ENCODE data around the gene GSN. TPM values are rescaled to one million over a fixed set of nuclear protein-coding genes. Genes with fewer than 3 reads are reported as not detected.

GSN gene
- total and polyA plus RNA-seq, 9 of the 15 experiments (the other 6 are each of a cell fraction or from before 2014, with no cell fraction given): 0.39 to 16.6 (median 8.2) TPM

GRCh38 chr9:121380846-121381245 lies 112.9 kb downstream of the GSN start:
- Histone ChIP-seq H3K9me1 (ENCODE audit: control insufficient read depth, insufficient read depth, low read length) (no peaks in the 10 kb centered on the region), H3K27ac (ENCODE audit: extremely low read depth, low read depth, low read length) (no peak overlapping the region), H4K20me1 (replicated peaks; ENCODE audit: control insufficient read depth, insufficient read depth, low read length) (no peaks in the 10 kb centered on the region), H3K36me3 (ENCODE audit: control insufficient read depth, insufficient read depth, low read length) (peaks cover 14% of the 10 kb centered on the region), H3K9me3 (replicated peaks; ENCODE audit: control insufficient read depth, insufficient read depth, low read depth, low read length) (0 out of 2 replicates have a peak, but pooled peaks cover under 1% of the 10 kb centered on the region), H3K27me3 (ENCODE audit: control insufficient read depth in 2 of 2, insufficient read depth in 2 of 2, low read length in 2 of 2) (no peaks in the 10 kb centered on the region), H3K4me2 (ENCODE audit: insufficient read depth, low read length) (no peak overlapping the region), H3K9ac (ENCODE audit: insufficient read depth in 1 of 2, low read depth in 2 of 2, low read length in 2 of 2) (no peak overlapping the region), H3K4me3 (no peak overlapping the region), H3K79me2 (ENCODE audit: control insufficient read depth, insufficient read depth, low read length) (no peaks in the 10 kb centered on the region), H3K4me1 (replicated peaks in 1 of 2; ENCODE audit: control insufficient read depth in 2 of 2, insufficient read depth in 2 of 2, low read length in 2 of 2) (no peaks in the 10 kb centered on the region), H2AFZ (ENCODE audit: low read depth, low read length) (no peak overlapping the region)
- in situ Hi-C loops (cut with MboI) (no loop called here), intact Hi-C loops (cut with micrococcal nuclease) (no loop called here)
- FAIRE-seq (no peak), ATAC-seq (no peak), DNase-seq (ENCODE audit: extremely low read depth in 1 of 4, low spot score in 3 of 4) (no peak)
- CTCF ChIA-PET (ENCODE audit: low intra/inter-chr PET ratio): interaction anchor here (1.1 kb wide), 1 partner anchor 19 kb away, joined by 3 read pairs; no protein-coding TSS in a partner anchor
- BruUV-seq (replicated peaks): no TSS peak
- POLR2A ChIA-PET: interaction anchor here (2.9 kb wide), 1 partner anchor 9 kb away, joined by 20 read pairs; no protein-coding TSS in a partner anchor
- TF ChIP-seq SRSF3 (IDR thresholded peaks at IDR 0.05; ENCODE audit: insufficient read depth, low read length) (no peak), ZNF644 (tag; IDR thresholded peaks at IDR 0.05; ENCODE audit: low read depth) (no peak), NCOR1 (IDR thresholded peaks at IDR 0.05) (no peak), ZNF764 (CRISPR knock-in tag; IDR thresholded peaks at IDR 0.05; ENCODE audit: low read depth) (no peak), TFAM (CRISPR knock-in tag; conservative IDR thresholded peaks at IDR 0.05) (no peak), ADNP (tag; IDR thresholded peaks at IDR 0.05) (no peak), CBX8 (IDR thresholded peaks at IDR 0.05; ENCODE audit: borderline replicate concordance, extremely low read depth, low read depth, low read length, poor library complexity, severe bottlenecking) (no peak), RCOR1 (IDR thresholded peaks at IDR 0.05; ENCODE audit: borderline replicate concordance in 1 of 2, low read depth in 2 of 2, low read length in 2 of 2) (no peak), HMGXB4 (CRISPR knock-in tag; IDR thresholded peaks at IDR 0.05) (no peak), POLR2G (IDR thresholded peaks at IDR 0.05; ENCODE audit: low read depth, low read length) (no peak), IRF1 (CRISPR knock-in tag; IDR thresholded peaks at IDR 0.05; ENCODE audit: borderline replicate concordance) (no peak), HOMEZ (CRISPR knock-in tag; IDR thresholded peaks at IDR 0.05) (no peak), MIER1 (IDR thresholded peaks at IDR 0.05; ENCODE audit: low read depth) (no peak), ZKSCAN8 (CRISPR knock-in tag; IDR thresholded peaks at IDR 0.05) (no peak)
- TF ChIP-seq, protein P1, sequence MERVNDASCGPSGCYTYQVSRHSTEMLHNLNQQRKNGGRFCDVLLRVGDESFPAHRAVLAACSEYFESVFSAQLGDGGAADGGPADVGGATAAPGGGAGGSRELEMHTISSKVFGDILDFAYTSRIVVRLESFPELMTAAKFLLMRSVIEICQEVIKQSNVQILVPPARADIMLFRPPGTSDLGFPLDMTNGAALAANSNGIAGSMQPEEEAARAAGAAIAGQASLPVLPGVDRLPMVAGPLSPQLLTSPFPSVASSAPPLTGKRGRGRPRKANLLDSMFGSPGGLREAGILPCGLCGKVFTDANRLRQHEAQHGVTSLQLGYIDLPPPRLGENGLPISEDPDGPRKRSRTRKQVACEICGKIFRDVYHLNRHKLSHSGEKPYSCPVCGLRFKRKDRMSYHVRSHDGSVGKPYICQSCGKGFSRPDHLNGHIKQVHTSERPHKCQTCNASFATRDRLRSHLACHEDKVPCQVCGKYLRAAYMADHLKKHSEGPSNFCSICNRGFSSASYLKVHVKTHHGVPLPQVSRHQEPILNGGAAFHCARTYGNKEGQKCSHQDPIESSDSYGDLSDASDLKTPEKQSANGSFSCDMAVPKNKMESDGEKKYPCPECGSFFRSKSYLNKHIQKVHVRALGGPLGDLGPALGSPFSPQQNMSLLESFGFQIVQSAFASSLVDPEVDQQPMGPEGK (CRISPR knock-in tag; IDR thresholded peaks at IDR 0.05; ENCODE audit: borderline replicate concordance): no peak

Data from K562 (cell line).